Right renal cortex interstitium (tissue), 3 donors: Measurements from ENCODE around the gene GNAI2. TPM values are rescaled to one million over a fixed set of nuclear protein-coding genes. Genes with fewer than 3 reads are reported as not detected.
"Not testable (repeated sequence)": the region's sequence is repeated elsewhere in the genome, so short reads cannot be mapped to it uniquely, and the experiment has no call there.

ENCODE experiments used
- DNase-seq, 3 donors: peaks; one replicate each; pipeline ENCODE4 v3.0.0-alpha.2; 2013; ENCODE audit warnings: low read depth in 3 of 3, low spot score in 2 of 3
- polyA plus RNA-seq, 3 donors: library from polyadenylated mRNA; unstranded; fragments of 120-200 nt; gene quantifications; one replicate each; pipeline ENCODE4 v1.2.1, GENCODE V29; 2013; ENCODE audit not compliant: insufficient read length in 3 of 3

GNAI2 gene
- polyA plus RNA-seq, 3 donors: 211 to 230 (median 220) TPM

DNA sequence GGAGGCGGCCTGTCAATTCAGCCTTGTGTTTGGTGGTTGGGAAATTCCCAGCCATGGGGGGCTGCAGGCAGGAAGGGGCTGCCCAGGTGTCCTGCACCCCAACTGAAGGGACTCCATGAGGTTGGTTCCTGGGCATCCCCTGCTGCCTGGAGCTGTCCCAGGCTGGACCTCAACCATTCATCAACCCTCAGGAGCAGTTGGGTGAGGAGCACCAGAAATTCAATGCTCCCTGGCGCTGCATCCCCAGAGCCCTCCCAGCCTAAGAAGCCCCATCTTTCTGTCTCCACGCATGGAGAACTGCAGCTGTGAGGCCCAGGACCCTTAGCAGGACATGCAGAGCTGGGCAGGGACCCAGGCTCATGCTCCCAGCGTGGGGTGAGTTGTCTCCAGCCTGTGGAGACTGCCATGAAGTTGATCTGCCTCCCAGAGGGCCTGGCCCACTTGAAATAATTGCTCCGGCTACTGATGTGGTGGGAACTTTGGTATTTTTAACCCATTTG lies 25.0 kb downstream of the GNAI2 start:
- DNase-seq: no peak

DNA sequence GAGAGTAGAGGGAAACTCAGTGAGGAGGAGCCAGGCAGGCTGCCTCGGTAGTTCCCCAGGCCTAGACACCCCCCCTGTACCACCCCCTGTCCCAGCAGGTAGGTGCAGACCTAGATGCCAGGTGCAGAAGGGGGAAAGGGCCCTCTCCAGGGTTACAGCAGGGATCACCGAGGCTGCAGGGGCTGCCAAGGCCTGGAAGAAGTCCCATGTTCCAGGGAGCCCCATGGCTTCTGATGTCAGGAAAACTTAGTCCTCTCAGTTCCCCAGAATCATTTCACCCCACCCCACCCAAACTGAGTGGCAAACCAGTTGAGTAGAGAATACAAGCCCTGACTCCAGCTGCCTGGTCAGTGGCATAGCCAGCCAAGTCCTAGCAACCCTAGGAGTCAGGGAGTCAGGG lies 25.5 kb downstream of the GNAI2 start:
- no peak for DNase-seq

DNA sequence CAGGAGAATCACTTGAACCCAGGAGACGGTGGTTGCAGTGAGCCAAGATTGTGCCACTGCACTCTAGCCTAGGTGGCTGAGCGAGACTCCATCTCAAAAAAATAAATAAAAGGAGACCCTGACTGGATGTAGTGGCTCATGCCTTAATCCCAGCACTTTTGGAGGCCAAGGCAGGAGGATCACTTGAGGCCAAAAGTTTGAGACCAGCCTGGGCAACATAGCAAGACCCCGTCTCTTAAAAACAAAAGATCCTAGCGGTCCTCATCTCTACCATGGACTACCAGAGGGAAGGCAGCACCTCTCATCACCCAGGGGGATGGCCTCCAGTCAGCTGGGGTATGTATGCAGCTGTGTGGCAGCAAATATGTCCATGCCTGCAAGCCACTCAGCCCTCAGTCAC lies 26.2 kb downstream of the GNAI2 start:
- DNase-seq: not testable (repeated sequence)

DNA sequence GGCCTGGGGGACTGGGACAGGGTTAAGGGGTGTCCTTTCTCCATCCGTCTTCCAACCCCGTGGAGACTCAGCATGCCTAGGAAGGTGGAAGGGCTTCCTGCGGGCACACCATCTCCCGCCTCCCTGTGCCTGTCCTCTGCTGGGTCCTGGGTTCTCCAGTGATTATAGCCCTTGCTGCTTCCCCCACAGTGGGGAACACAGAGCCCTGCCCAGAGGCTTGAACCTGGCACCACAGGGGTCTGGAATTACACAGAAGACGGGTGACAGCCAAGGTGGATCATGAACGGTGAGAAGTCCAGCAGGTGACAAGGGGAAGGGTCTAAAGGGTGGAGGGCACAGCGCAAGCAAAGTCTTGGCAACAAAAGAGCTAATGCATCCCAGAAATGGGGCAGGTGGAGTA lies 26.8 kb downstream of the GNAI2 start:
- DNase-seq: no peak

DNA sequence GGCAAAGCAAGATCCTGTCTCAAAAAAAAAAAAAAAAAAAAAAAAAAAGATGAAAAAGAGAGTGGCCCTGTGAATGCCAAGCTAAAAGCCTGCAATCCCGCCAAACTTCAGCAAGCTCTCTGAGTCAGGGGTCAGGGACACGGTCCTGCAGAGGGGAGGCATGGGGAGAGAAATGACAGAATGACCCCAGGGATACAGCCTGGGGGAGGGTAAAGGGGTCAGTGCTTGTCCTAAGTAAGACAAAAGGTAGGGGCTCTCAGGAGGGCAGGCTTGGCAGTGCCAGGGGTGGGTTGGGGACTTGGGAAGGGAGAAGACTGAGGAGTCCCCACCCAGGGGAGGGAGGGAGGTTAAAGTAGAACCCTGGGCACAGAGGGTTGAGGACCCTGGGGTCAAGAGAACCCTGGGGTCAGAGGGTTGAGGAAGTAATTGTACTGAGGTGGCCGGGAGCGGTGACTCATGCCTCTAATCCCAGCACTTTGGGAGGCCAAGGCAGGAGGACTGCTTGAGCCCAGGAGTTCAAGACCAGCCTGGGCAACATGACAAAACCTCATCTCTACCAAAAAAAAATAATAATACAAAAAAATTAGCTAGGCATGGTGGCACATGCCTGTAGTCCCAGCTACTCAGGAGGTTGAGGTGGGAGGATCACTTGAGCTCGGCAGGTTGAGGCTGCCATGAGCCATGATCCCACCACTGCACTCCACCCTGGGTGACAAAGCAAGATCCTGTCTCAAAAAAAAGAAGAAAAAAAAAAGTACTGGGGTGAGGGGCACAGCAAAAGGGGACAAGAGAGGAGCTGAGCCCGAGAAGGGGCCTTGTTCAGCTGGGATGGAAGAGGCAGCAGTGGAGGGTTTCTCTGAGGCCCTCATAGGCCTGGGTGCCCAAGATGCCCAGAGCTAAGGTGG lies 27.7 kb downstream of the GNAI2 start:
- DNase-seq: no peak

DNA sequence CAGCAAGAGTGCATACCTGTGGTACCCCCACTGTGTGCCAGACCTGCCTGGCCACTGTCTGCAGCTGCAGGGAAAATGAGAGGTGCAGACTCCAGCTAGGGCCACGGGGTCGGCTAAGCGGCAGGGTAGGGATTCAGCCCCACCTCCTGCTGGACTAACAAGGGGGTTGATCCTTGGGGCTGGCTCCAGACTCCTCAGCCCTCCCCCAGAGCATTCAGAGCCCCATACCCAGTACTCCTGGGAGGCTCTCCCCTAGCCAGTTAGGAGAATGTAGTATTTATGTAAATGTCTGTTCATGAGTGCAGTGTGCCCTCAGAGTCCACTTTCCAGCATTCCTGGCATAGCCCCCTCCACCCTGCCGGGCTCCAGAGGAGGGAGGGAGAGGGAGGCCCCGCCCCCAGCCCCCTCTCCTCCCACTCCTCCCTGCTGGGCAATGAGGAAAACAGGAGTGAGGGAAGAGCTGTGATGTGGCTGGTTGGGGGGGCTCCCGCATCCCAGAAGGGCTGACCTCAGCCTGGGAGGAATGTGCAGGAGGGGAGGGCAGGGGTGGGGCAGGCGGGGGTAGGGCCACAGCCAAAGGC lies 28.5 kb downstream of the GNAI2 start:
- peak; percentile 82 to 91 (median 85) for DNase-seq

DNA sequence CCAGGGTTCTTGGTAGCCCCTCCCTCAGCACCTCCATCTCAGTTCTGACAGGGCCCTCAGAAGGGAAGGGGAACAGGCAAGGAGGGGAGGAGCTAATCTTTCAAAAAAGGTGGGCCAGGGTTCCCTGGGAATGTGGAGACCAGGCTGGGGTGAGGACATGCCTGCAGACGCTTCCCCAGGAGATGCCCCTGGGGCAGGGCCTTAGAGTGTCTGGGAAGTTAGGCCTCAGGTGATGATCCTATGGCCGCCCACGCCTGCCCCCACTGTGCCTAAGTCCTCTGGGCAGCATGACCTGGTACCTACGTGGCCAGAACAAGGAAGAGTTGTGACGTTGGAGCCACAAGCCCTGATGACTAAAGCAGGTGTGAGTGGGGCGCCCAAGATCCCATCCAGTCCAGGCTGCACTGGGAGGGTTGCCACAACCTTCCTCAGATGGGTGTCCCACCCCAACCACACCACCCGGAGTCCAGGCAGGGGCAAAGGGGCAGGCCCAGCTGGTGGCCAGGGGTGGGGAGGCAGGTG lies 29.0 kb downstream of the GNAI2 start:
- DNase-seq: no peak

DNA sequence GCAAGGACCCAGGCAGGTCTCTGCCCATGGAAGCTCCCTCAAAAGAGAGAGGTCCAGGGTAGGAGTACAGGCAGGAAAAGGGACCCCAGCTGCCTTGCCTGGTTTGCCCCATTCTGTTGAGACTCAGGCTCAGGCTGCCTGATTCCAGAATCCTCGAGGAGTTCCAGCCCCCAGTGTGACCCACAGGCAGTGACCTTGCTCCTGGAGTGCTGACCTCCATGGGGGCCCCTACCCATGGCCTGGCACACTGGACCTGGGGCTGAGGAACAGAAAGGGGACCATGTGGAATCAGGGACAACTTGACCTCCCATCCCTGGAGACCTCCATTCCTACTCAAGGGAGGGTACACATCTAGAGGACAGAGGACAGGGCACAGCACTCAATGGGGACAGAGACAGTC lies 29.6 kb downstream of the GNAI2 start:
- no peak for DNase-seq

DNA sequence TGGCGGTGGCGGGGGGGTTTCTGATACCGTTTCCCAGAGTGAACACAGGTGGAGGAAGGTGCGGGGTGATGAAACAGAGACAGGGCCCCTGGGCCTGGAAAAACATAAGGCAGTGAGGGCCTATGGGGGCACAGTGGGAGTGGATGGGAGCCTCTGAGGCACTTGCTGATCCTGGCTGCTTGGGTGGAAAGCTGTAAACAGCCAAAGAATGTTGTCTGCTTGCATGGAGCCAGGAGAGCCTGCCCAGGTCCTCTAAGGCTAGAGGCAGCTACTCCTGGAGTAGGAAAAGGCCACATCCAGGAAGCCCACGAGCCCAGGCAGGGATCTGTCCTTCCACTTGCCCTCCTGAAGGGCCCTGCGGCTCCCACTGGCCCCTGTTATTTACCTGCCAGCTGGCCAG lies 30.0 kb downstream of the GNAI2 start:
- DNase-seq: no peak

DNA sequence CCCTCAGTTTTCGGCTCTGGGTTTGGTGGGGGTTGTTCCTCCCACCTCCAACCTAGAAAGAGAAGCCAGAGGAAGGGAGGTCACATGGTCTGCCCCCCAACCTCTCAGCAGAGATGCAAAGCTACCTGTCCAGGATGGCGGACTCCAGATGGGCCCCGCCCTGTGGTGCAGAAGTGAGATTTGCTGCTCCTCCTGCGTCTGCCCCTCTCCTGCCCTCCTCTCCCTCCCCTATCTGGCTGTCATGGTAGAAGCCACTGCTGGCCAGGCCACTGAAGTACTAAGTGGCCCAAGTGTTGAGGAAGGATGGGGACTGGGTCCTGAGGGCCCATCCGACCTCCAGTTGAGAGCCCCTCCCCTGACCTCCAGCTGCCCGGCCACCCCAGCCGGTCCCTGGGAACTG lies 30.8 kb downstream of the GNAI2 start:
- DNase-seq: no peak

DNA sequence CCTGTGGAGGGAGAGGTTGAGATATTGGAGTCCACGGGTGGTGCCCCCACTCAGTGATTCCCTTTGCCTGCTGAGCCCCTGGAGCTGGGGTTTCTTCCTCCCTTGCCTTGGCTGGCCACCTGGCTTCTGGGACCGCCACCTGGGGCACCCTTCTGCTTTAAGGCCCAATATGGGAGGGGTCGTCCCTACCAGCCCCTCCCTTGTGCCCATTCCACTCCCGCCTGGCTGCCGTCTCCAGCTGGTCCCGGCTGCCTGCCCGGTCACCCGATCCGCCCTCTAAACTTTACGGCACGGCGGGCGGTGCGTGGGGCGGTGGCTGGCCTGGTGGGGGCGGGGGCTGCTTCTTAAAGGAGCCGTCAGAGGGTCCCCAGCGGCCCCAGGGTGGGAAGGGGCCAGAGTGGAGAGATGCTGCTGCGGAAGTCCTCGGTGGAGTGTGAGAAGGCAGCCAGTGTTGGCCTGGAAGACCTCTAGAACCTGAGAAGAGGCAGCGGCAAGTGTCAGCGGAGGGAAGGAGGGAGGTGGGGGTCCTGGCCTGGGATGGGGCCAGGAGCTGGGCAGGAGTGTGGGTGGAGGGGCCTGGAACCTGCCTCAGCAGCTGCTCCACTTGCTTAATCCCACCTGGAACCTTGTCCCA lies 31.4 kb downstream of the GNAI2 start:
- DNase-seq: no peak

DNA sequence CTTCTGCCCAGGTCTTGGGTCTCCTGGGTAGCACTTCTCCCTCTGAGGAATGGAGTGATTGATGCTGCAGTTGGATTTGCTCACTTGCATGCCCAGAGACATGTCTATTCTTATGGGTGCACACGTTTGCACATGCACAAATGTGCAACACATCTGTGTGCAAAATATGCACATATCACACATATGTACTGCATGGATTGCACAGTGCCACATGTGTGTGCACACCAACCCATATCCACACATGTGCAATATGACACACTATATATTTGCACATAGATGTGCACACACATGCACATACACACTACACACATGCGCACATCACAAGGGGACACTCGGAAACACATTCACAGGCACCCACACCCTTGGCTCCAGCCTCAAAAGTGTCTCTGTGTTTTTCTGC lies 32.3 kb downstream of the GNAI2 start:
- no peak for DNase-seq

DNA sequence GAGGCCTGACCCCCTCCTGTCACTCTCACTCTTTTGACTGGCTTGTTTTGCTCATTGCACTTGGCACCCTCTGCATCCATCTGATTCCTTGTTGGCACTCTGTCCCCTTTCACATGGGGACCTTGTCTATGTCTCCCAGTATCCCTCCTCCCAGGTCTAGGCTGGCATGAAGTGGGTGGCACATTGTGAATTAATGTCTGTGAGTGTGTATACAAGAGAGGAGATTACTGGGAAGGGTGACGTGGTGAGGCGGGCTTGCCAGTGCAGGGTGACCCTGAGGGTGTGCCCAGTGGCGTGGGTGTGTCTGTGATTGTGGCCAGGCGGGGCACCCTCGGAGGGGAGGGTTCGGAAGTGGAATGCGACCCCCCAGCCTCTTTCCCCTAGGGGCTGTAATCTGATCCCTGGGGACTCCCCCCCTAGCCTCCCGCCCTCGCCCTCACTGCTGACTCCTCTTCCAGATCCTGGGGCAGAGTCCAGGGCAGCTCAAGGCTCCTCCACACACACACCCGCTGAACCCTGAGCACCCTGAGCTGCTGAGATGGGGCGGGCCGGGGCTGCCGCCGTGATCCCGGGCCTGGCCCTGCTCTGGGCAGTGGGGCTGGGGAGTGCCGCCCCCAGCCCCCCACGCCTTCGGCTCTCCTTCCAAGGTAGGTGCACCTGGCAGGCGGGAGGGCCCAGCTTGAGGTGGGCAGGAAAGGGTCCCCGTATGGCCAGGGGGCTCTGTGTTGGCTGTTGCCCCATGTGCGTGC lies 32.9 kb downstream of the GNAI2 start, which contains the start of gene SEMA3B:
SEMA3B (plus strand) TSS at position 445 of the 749 bp plus-strand sequence; CDS start at position 539, 94 bp downstream.
- no peak for DNase-seq

DNA sequence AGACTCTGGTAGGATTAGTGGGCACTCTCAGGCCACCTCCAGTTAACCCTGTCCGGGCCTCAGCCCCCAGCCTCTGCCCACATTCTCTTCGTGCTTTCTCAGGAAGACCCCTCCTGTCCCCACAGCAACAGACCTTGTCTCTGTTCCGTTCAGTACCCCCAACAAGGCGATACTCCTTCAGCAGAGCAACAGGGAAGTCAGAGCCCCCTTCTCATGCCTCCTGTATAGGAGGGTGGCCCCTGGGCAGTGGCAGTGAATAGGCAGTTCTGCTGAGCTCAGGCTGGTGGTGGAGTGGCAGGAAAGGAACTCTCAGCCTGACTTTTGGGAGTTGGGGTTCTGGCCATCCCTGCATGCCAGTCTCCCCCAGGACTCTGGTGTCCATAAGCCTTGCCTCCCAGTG lies 33.5 kb downstream of the GNAI2 start:
- no peak for DNase-seq

DNA sequence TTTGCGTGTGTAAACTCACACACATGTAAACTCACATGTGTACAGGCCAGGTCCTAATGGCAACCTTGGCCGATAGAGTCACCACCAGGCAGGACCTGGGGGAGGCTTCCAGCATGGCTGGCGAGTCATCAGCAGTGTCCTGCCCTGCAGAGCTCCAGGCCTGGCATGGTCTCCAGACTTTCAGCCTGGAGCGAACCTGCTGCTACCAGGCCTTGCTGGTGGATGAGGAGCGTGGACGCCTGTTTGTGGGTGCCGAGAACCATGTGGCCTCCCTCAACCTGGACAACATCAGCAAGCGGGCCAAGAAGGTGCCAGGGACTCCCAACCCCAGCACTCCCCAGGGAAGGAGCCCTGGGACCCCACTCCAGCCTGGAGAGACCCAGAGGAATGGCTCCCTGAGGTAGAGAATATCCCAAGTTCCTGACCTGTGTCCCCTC lies 34.0 kb downstream of the GNAI2 start:
- no peak for DNase-seq

DNA sequence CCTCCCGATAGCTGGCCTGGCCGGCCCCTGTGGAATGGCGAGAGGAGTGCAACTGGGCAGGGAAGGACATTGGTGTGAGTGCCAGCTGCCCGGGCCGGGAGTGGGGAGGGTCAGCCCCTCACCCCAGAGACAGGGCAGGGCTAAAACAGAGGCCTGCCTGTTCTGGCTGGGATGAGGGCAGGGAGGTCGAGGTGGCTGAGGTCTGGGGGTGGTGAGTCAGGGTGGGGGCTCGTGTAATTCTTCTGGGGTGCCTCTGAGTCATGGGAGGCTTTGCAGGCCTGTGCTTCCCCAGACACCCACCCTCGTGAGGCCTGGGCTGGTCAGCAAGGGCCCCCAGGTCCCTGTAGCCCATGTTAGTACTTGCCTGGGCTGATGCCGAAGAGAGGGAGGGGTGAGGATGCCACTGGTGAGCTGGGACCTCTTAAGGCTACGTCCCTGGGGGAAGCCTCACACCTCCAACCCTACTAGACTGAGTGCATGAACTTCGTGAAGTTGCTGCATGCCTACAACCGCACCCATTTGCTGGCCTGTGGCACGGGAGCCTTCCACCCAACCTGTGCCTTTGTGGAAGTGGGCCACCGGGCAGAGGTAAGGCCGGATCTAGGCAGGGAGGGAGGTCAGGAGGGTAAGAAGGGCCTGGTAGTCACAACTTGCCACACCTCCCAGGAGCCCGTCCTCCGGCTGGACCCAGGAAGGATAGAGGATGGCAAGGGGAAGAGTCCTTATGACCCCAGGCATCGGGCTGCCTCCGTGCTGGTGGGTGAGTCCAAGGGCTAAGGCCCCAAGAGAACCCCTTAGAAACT lies 34.6 kb downstream of the GNAI2 start:
- DNase-seq: no peak

DNA sequence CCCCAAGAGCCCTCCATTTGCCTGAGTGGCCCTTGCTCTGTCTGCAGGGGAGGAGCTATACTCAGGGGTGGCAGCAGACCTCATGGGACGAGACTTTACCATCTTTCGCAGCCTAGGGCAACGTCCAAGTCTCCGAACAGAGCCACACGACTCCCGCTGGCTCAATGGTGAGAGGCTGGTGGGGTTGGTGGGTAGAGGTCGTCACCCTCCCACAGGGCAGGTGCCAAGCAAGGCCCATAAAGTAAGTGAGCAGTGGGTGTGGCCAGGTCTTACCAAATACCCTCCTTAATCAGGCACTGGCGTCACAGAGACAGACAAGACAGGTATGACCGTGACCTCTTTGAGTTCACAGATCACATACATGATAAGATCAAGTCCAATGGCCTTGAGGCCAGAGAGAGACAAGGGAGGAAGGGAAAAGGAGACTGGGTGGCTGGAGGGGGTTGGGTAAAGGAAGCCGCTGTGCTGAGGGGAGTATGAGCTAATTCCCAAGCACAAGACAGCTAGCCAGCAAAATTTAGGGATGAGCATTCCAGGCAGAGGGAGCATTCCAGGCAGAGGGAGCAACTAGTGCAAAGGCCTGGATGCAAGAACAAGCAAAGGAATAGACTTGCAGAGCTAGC lies 35.4 kb downstream of the GNAI2 start:
- DNase-seq: no peak

DNA sequence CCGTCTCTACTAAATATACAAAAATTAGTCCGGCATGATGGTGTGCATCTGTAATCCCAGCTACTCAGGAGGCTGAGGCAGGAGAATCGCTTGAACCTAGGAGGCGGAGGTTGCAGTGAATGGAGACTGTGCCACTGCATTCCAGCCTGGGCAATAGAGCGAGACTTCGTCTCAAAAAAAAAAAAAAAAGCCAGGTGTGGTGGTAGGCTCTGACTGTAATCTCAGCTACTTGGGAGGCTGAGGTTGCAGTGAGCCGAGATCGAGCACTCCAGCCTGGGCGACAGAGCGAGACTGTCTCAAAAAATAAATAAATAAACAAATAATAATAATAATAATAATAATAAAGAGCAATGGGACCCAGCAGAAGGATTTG lies 36.5 kb downstream of the GNAI2 start:
- DNase-seq: not testable (repeated sequence)
